ENCODE data around the gene NCAPH2.

The NCAPH2 gene

DNA sequence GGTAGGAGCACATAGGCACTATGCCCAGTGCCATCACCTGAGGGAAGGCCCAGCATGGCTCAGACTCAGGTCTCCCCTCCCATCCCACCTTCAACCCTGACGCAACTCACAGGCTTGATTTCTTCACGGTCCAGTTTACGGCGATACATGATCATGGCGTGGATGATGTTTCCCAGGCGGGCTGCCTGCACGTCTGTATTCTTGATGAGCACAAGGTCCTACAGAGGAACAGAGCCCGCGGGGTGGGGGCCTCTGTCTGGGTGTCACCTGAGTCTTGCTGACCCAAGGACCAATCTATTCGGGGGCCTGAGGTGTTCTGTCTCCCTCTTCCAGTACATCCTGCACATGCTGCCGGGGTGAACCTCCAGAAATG lies 66.3 kb downstream of the NCAPH2 start:
- no peak for DNase-seq (ENCODE audit: low spot score)

Measured in HuH-7 (cell line).